A673 (cell line): ENCODE results near the gene FLACC1.

Source experiments
- EZH2 ChIP-seq: fragments of 200-600 bp; sonication (generic); IDR thresholded peaks from 2 replicates; pipeline ENCODE4 v1.6.1; 2017; ENCODE audit warnings: borderline replicate concordance, low read depth, mild to moderate bottlenecking, mixed read lengths, antibody characterized with exemption, low read length; ENCODE audit not compliant: poor library complexity, severe bottlenecking
- TF ChIP-seq, protein P1 (sequence below): fragments of 300-800, 200-600 bp; sonication (generic); conservative IDR thresholded peaks from 2 replicates; pipeline ENCODE4 v1.5.1; 2017; ENCODE audit warnings: low read depth, mild to moderate bottlenecking, antibody characterized with exemption, low read length, moderate library complexity, mixed read lengths

DNA sequence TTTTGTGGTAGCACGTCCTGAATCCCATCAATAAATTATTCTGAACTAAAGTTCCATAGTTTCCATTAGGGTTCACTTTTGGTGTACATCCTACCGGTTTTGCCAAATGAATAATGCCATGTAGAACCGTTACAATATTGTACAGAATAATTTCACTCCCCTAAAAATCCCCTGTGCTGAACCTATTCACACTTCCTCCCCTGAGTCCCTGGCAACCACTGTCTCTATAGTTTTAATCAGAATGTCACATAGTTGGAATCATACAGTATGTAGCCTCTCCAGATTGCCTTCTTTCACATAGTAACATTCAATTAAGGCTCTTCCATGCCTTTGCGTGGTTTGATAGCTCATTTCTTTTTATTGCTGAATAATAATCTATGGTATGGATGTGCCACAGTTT lies 106.4 kb downstream of the FLACC1 start:
- TF ChIP-seq, protein P1, sequence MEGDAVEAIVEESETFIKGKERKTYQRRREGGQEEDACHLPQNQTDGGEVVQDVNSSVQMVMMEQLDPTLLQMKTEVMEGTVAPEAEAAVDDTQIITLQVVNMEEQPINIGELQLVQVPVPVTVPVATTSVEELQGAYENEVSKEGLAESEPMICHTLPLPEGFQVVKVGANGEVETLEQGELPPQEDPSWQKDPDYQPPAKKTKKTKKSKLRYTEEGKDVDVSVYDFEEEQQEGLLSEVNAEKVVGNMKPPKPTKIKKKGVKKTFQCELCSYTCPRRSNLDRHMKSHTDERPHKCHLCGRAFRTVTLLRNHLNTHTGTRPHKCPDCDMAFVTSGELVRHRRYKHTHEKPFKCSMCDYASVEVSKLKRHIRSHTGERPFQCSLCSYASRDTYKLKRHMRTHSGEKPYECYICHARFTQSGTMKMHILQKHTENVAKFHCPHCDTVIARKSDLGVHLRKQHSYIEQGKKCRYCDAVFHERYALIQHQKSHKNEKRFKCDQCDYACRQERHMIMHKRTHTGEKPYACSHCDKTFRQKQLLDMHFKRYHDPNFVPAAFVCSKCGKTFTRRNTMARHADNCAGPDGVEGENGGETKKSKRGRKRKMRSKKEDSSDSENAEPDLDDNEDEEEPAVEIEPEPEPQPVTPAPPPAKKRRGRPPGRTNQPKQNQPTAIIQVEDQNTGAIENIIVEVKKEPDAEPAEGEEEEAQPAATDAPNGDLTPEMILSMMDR: no peak
- no peak for TF ChIP-seq EZH2
